ENCODE measurements around the gene TMEM181. TPM values are rescaled to one million over a fixed set of nuclear protein-coding genes. Genes with fewer than 3 reads are reported as not detected.
"Not testable (repeated sequence)": the region's sequence is repeated elsewhere in the genome, so short reads cannot be mapped to it uniquely, and the experiment has no call there.

TMEM181 gene
- total RNA-seq, 4 donors from 2014 or later: 21.6 to 31.6 (median 26.0) TPM

- 46% methylated on average over 10 of the region's 10 CpGs for WGBS
- peak overlapping the region; percentile 73 to 86 (median 80) for H3K27ac ChIP-seq (replicated peaks in 1 of 4)
- peaks cover 16 to 26% (median 26%) of the 10 kb centered on the region in 4 donors for H3K4me1 ChIP-seq
- TF ChIP-seq EP300 (IDR thresholded peaks at IDR 0.05) (no peak), POLR2AphosphoS5 (IDR thresholded peaks at IDR 0.05) (peak in 1 of 2 donors; percentile 13)
- H3K36me3 ChIP-seq: no peaks in the 10 kb centered on the region
- DNase-seq (ENCODE audit: extremely low spot score): no peak
- no peak overlapping the region for H3K4me3 ChIP-seq
- no peaks in the 10 kb centered on the region for H3K27me3 ChIP-seq
- no peaks in the 10 kb centered on the region for H3K9me3 ChIP-seq
- intact Hi-C loops (cut with DNase I): no loop called here
Observed at GRCh38 chr6:158654960-158655489, 95.1 kb downstream of the TMEM181 start.

GRCh38 chr6:158655569-158656450 is 95.9 kb downstream of the TMEM181 start:
- H3K27ac ChIP-seq (replicated peaks in 1 of 4): peak overlapping the region in 3 of 4 donors; percentile 73 to 86 (median 81)
- TF ChIP-seq POLR2AphosphoS5 (IDR thresholded peaks at IDR 0.05) (no peak), POLR2A (IDR thresholded peaks at IDR 0.05; ENCODE audit: low read depth) (no peak), CTCF (IDR thresholded peaks at IDR 0.05) (no peak), EP300 (IDR thresholded peaks at IDR 0.05) (no peak)
- no peaks in the 10 kb centered on the region for H3K36me3 ChIP-seq
- H3K9me3 ChIP-seq: no peaks in the 10 kb centered on the region
- no peak overlapping the region for H3K4me3 ChIP-seq
- peak; percentile 85 for DNase-seq (ENCODE audit: extremely low spot score)
- H3K4me1 ChIP-seq: peaks cover 16 to 26% (median 26%) of the 10 kb centered on the region in 4 donors
- intact Hi-C loops (cut with DNase I): no loop called here
- no peaks in the 10 kb centered on the region for H3K27me3 ChIP-seq
- WGBS: 88% methylated on average over 18 of the region's 22 CpGs

- intact Hi-C loops (cut with DNase I); H3K27ac ChIP-seq (replicated peaks in 1 of 4); DNase-seq (ENCODE audit: extremely low spot score); H3K27me3 ChIP-seq; H3K9me3 ChIP-seq; H3K4me3 ChIP-seq; H3K36me3 ChIP-seq: not testable (repeated sequence)
- H3K4me1 ChIP-seq: peaks cover 16 to 26% (median 26%) of the 10 kb centered on the region in 4 donors
- 82% methylated on average over 9 of the region's 9 CpGs for WGBS
Observed at GRCh38 chr6:158656986-158657385, 97.1 kb downstream of the TMEM181 start.

GRCh38 chr6:158660333-158660754 is 100.5 kb downstream of the TMEM181 start:
- H3K27ac ChIP-seq (replicated peaks in 1 of 4): no peak overlapping the region
- H3K4me3 ChIP-seq: no peak overlapping the region
- H3K36me3 ChIP-seq: no peaks in the 10 kb centered on the region
- WGBS: 53% methylated on average over 10 of the region's 10 CpGs
- H3K27me3 ChIP-seq: no peaks in the 10 kb centered on the region
- peaks cover 0 to 34% (median 22%) of the 10 kb centered on the region in 4 donors for H3K4me1 ChIP-seq
- no peak for DNase-seq (ENCODE audit: extremely low spot score)
- TF ChIP-seq CTCF (IDR thresholded peaks at IDR 0.05): peak; percentile 34 to 57 (median 50)
- no peak for TF ChIP-seq POLR2A (IDR thresholded peaks at IDR 0.05; ENCODE audit: low read depth)
- no peaks in the 10 kb centered on the region for H3K9me3 ChIP-seq
- intact Hi-C loops (cut with DNase I): no loop called here

- Histone ChIP-seq H3K27me3 (no peaks in the 10 kb centered on the region), H3K27ac (replicated peaks in 1 of 4) (no peak overlapping the region), H3K36me3 (no peaks in the 10 kb centered on the region), H3K9me3 (no peaks in the 10 kb centered on the region), H3K4me3 (no peak overlapping the region), H3K4me1 (peaks cover 0 to 30% (median 17%) of the 10 kb centered on the region in 4 donors)
- TF ChIP-seq CTCF (IDR thresholded peaks at IDR 0.05): no peak
- no peak for TF ChIP-seq EP300 (IDR thresholded peaks at IDR 0.05)
- no peak for TF ChIP-seq POLR2A (IDR thresholded peaks at IDR 0.05; ENCODE audit: low read depth)
- TF ChIP-seq POLR2AphosphoS5 (IDR thresholded peaks at IDR 0.05): no peak
- intact Hi-C loops (cut with DNase I): no loop called here
- 84% methylated on average over 3 of the region's 3 CpGs for WGBS
- no peak for DNase-seq (ENCODE audit: extremely low spot score)
Observed at GRCh38 chr6:158661156-158661685, 101.3 kb downstream of the TMEM181 start.

Data from esophagus muscularis mucosa (tissue), 4 donors.